Endothelial cell of umbilical vein (primary cell): ENCODE results near the gene MRPL41. TPM values are rescaled to one million over a fixed set of nuclear protein-coding genes. Genes with fewer than 3 reads are reported as not detected.
"Not testable (repeated sequence)": the region's sequence is repeated elsewhere in the genome, so short reads cannot be mapped to it uniquely, and the experiment has no call there.

Experiments
- BruUV-seq: library from RNA; stranded (reverse); fragments of 400-500 nt; replicated peaks from 2 replicates; lab custom pipeline; 2021; lab: Mats Ljungman, UMichigan
- CTCF ChIA-PET: fragments of 300-600, 350-600 bp; sonication (Branson Sonifier 250); formaldehyde crosslinking; loops from one replicate; lab custom pipeline; 2021; ENCODE audit warnings: antibody characterized with exemption, inconsistent platforms; lab: Charles Lee
- POLR2A ChIA-PET: fragments of 300-600, 350-600 bp; sonication (Branson Sonifier 250); formaldehyde crosslinking; loops from one replicate; lab custom pipeline; 2021; ENCODE audit warnings: antibody characterized with exemption, inconsistent platforms; lab: Charles Lee
- DNase-seq: peaks from one replicate; pipeline ENCODE4 v3.0.0-alpha.2; 2011; ENCODE audit warnings: low read depth, low spot score
- FAIRE-seq: peaks from 2 replicates; lab custom pipeline; 2011; peaks lifted over from hg19 to GRCh38; lab: Jason Lieb, UNC
- H2AFZ ChIP-seq: 2 replicates; pipeline ENCODE4 v1.6.0; 2012; ENCODE audit warnings: low read depth, low read length, control low read depth, inconsistent platforms
- H3K27ac ChIP-seq: 2 replicates; pipeline ENCODE4 v1.5.1; 2011; ENCODE audit warnings: low read depth, mild to moderate bottlenecking, control low read depth, low read length, moderate library complexity; ENCODE audit not compliant: insufficient read depth
- H3K27me3 ChIP-seq, 2 experiments: 2 replicates each; pipeline versions ENCODE4 v1.6.0 to v1.6.1; 2011; ENCODE audit warnings: low read length in 2 of 2, mixed read lengths in 1 of 2; ENCODE audit not compliant: control insufficient read depth in 2 of 2, insufficient read depth in 2 of 2
- H3K36me3 ChIP-seq, 2 experiments: 2 replicates in 1 of 2; 3 replicates in 1 of 2; pipeline ENCODE4 v1.5.1; 2011; ENCODE audit warnings: low read length in 2 of 2, mild to moderate bottlenecking in 1 of 2, moderate library complexity in 1 of 2; ENCODE audit not compliant: control insufficient read depth in 2 of 2, insufficient read depth in 2 of 2; ENCODE audit errors: extremely low read depth in 1 of 2
- H3K4me1 ChIP-seq: 3 replicates; pipeline ENCODE4 v1.5.1; 2011; ENCODE audit warnings: mild to moderate bottlenecking, low read length; ENCODE audit not compliant: control insufficient read depth, insufficient read depth; ENCODE audit errors: extremely low read depth
- H3K4me2 ChIP-seq: 2 replicates; pipeline ENCODE4 v1.6.1; 2011; ENCODE audit warnings: low read length, control low read depth, mixed read lengths; ENCODE audit not compliant: insufficient read depth
- H3K4me3 ChIP-seq, 3 experiments: fragments of 200-600 bp in 1 of 3; sonication (generic), shearing (Covaris generic) in 1 of 3; replicated peaks in 1 of 3; 2 replicates each; pipeline ENCODE4 v1.5.1; 2011 to 2016; ENCODE audit warnings: control low read depth in 3 of 3, low read length in 3 of 3, mild to moderate bottlenecking in 2 of 3, inconsistent platforms in 1 of 3, low read depth in 1 of 3, moderate library complexity in 1 of 3; ENCODE audit not compliant: insufficient read depth in 1 of 3
- H3K79me2 ChIP-seq: 2 replicates; pipeline ENCODE4 v1.6.0; 2012; ENCODE audit warnings: low read length, inconsistent platforms; ENCODE audit not compliant: control insufficient read depth, insufficient read depth
- H3K9ac ChIP-seq: replicated peaks from 2 replicates; pipeline ENCODE3; 2011; ENCODE audit warnings: low read length, control low read depth; ENCODE audit not compliant: insufficient read depth; ENCODE audit errors: extremely low read depth
- H3K9me1 ChIP-seq: replicated peaks from 3 replicates; pipeline ENCODE4 v1.6.0; 2011; ENCODE audit warnings: mild to moderate bottlenecking, low read length; ENCODE audit not compliant: control insufficient read depth, insufficient read depth; ENCODE audit errors: extremely low read depth
- H3K9me3 ChIP-seq: replicated peaks from 2 replicates; pipeline ENCODE4 v1.5.1; 2012; ENCODE audit warnings: low read length, inconsistent platforms; ENCODE audit not compliant: control insufficient read depth, insufficient read depth
- H4K20me1 ChIP-seq: replicated peaks from 2 replicates; pipeline ENCODE3; 2011; ENCODE audit warnings: mild to moderate bottlenecking, low read length; ENCODE audit not compliant: control insufficient read depth, insufficient read depth; ENCODE audit errors: extremely low read depth
- CTCF ChIP-seq, 2 donors: IDR thresholded peaks; 1 replicate in 1 of 2; 2 replicates in 1 of 2; pipeline ENCODE4 v1.5.1; 2011; ENCODE audit warnings: low read length in 2 of 2, mild to moderate bottlenecking in 2 of 2, moderate library complexity in 2 of 2, control low read depth in 1 of 2, inconsistent platforms in 1 of 2, low read depth in 1 of 2; ENCODE audit not compliant: insufficient read depth in 1 of 2; ENCODE audit errors: extremely low read depth in 1 of 2
- EZH2 ChIP-seq: IDR thresholded peaks from 2 replicates; pipeline ENCODE4 v1.6.1; 2012; ENCODE audit warnings: borderline replicate concordance, low read depth, mild to moderate bottlenecking, moderate library complexity, low read length, inconsistent platforms; ENCODE audit not compliant: severe bottlenecking
- FOS ChIP-seq: IDR thresholded peaks from 2 replicates; pipeline ENCODE4 v1.6.1; 2011; ENCODE audit warnings: mild to moderate bottlenecking, low read length, moderate library complexity, borderline replicate concordance; ENCODE audit not compliant: insufficient read depth
- GATA2 ChIP-seq: IDR thresholded peaks from 2 replicates; pipeline ENCODE4 v1.7.0; 2011; ENCODE audit warnings: low read depth, mild to moderate bottlenecking, moderate library complexity, mixed read lengths, low read length; ENCODE audit not compliant: insufficient read length, insufficient read depth
- JUN ChIP-seq: IDR thresholded peaks from 2 replicates; pipeline ENCODE4 v1.6.1; 2011; ENCODE audit warnings: borderline replicate concordance, low read depth; ENCODE audit not compliant: insufficient read length, insufficient read depth
- MAX ChIP-seq: IDR thresholded peaks from 2 replicates; pipeline ENCODE4 v1.6.1; 2011; ENCODE audit not compliant: insufficient read depth, insufficient read length
- MYC ChIP-seq: IDR thresholded peaks from one replicate; pipeline ENCODE4 v1.6.1; 2011; ENCODE audit warnings: mild to moderate bottlenecking, low read depth, low read length
- POLR2A ChIP-seq: IDR thresholded peaks from 2 replicates; pipeline ENCODE4 v1.6.1; 2012; ENCODE audit warnings: low read depth, mild to moderate bottlenecking, control low read depth, low read length
- POLR2AphosphoS5 ChIP-seq: IDR thresholded peaks from 2 replicates; pipeline ENCODE4 v1.6.1; 2012; ENCODE audit warnings: low read depth, mild to moderate bottlenecking, control low read depth, low read length, moderate library complexity; ENCODE audit not compliant: insufficient read depth
- dilution Hi-C: fragments of 300-500 bp; cut with MboI; formaldehyde crosslinking; loops from one replicate; pipeline ENCODE4 v1.15.0; 2019; ENCODE audit warnings: low sequenced_read_pairs; ENCODE audit not compliant: extremely low pct_ligation_motif_present
- intact Hi-C: fragments of 100-400 bp; cut with micrococcal nuclease; formaldehyde crosslinking; loops from one replicate; pipeline ENCODE4 v1.10.0; 2022
- polyA plus RNA-seq, 4 experiments: library from polyadenylated mRNA; depleted of rRNA in 3 of 4; stranded (reverse) in 3 of 4; unstranded in 1 of 4; fragments of >200 nt; gene quantifications; 2 replicates each; pipeline versions ENCODE4 v1.2.1 to v1.2.3, GENCODE V29; 2011 to 2012; ENCODE audit warnings: missing spikeins in 1 of 4
- total RNA-seq: library from RNA; stranded (reverse); gene quantifications from 2 replicates; pipeline ENCODE4 v1.2.3, GENCODE V29; 2021

MRPL41 gene
- total and polyA plus RNA-seq, 2 donors (not counting 3 experiments of a cell fraction or from before 2014, with no cell fraction given), result 50.4 to 50.7 TPM

GRCh38 chr9:137550958-137551263 lies 768 bp upstream of the MRPL41 start:
- H3K79me2 ChIP-seq, POLR2A ChIA-PET, FAIRE-seq, H3K4me1 ChIP-seq, H3K9me1 ChIP-seq, H3K27me3 ChIP-seq, H3K36me3 ChIP-seq, dilution Hi-C loops, BruUV-seq, H3K9me3 ChIP-seq, H4K20me1 ChIP-seq, DNase-seq, CTCF ChIA-PET: not testable (repeated sequence)
- Histone ChIP-seq H3K4me3 (peak overlapping the region; percentile 54 to 64 (median 61)), H2AFZ (peak overlapping the region; percentile 76), H3K9ac (peak overlapping the region; percentile 55), H3K4me2 (peak overlapping the region; percentile 84), H3K27ac (peak overlapping the region; percentile 49)
- intact Hi-C loops, result loop anchor here (1.0 to 2.0 kb wide), 2 partner anchors 39 to 68 kb away; partner anchors contain the start of genes EHMT1 and ZMYND19

GRCh38 chr9:137552022-137552768 lies 516 bp downstream of the MRPL41 start:
- peak overlapping the region; percentile 40 for H3K27ac ChIP-seq
- no peaks in the 10 kb centered on the region for H3K9me3 ChIP-seq
- intact Hi-C loops, result no loop called here
- ChIA-PET POLR2A (interaction anchor here (1.0 kb wide), 1 partner anchor 39 kb away, joined by 6 read pairs; no protein-coding TSS in a partner anchor), CTCF (interaction anchor here (0.6 to 1.4 kb wide), 6 partner anchors 10 to 265 kb away, joined by 3 to 6 read pairs (median 5); partner anchors contain the start of gene NRARP)
- dilution Hi-C loops, result no loop called here
- H3K4me1 ChIP-seq, result peaks cover 9% of the 10 kb centered on the region
- BruUV-seq, result TSS peak; percentile 97
- H3K36me3 ChIP-seq, result peaks cover 6 to 14% of the 10 kb centered on the region in 2 experiments
- no peaks in the 10 kb centered on the region for H4K20me1 ChIP-seq
- no peaks in the 10 kb centered on the region for H3K27me3 ChIP-seq
- H3K9ac ChIP-seq, result peak overlapping the region; percentile 82
- H2AFZ ChIP-seq, result peak overlapping the region; percentile 65
- peak overlapping the region; percentile 45 to 67 (median 62) for H3K4me3 ChIP-seq
- FAIRE-seq, result peak; percentile 82
- peaks cover 5% of the 10 kb centered on the region for H3K79me2 ChIP-seq
- TF ChIP-seq EZH2 (no peak), JUN (no peak), MYC (no peak), GATA2 (no peak), CTCF (IDR thresholded peaks at IDR 0.05; ENCODE audit: extremely low read depth in 1 of 2, insufficient read depth in 1 of 2, low read depth in 1 of 2, low read length in 2 of 2) (no peak), FOS (no peak), POLR2AphosphoS5 (no peak), MAX (no peak), POLR2A (no peak)
- H3K9me1 ChIP-seq, result no peaks in the 10 kb centered on the region
- H3K4me2 ChIP-seq, result peak overlapping the region; percentile 94
- DNase-seq, result no peak
